B cell (primary cell): ENCODE data around the gene ARHGEF9. TPM values are rescaled to one million over a fixed set of nuclear protein-coding genes. Genes with fewer than 3 reads are reported as not detected.
A peak's percentile ranks its signal among the peaks of the same experiment; 100 is the strongest.

Experiments
- ATAC-seq: fragments of 200-7000 bp; cut with Tn5 transposase; one replicate; pipeline ENCODE4 v1.10.0; 2021; ENCODE audit warnings: low read depth, mild to moderate bottlenecking, moderate number of reproducible peaks, moderate library complexity
- CTCF ChIA-PET: fragments of 350-600 bp; sonication (Branson Sonifier 250); formaldehyde crosslinking; loops from one replicate; lab custom pipeline; 2021; ENCODE audit warnings: antibody characterized with exemption, inconsistent platforms; lab: Charles Lee
- POLR2A ChIA-PET: fragments of 350-600 bp; sonication (Branson Sonifier 250); formaldehyde crosslinking; loops from one replicate; lab custom pipeline; 2021; ENCODE audit warnings: antibody characterized with exemption; lab: Charles Lee
- DNase-seq: peaks from one replicate; pipeline ENCODE4 v3.0.0; 2013
- H2AFZ ChIP-seq: 2 replicates; pipeline ENCODE4 v1.6.1; 2012; ENCODE audit warnings: mild to moderate bottlenecking, low read depth, low read length; ENCODE audit not compliant: insufficient read depth, poor library complexity, severe bottlenecking
- H3K27ac ChIP-seq, 2 donors: 1 replicate in 1 of 2; 2 replicates in 1 of 2; pipeline ENCODE4 v1.5.1; 2012 to 2013; ENCODE audit warnings: low read length in 2 of 2, mild to moderate bottlenecking in 2 of 2, moderate library complexity in 1 of 2
- H3K27me3 ChIP-seq, 4 experiments: fragments of 200-600 bp in 1 of 4; sonication (generic) in 1 of 4; replicated peaks in 1 of 4; 1 replicate in 2 of 4; 2 replicates in 2 of 4; pipeline versions ENCODE4 v1.6.1 to v1.7.0; 2013 to 2016; ENCODE audit warnings: low read length in 3 of 4, mild to moderate bottlenecking in 2 of 4, mixed read lengths in 1 of 4, moderate library complexity in 1 of 4; ENCODE audit not compliant: insufficient read depth in 4 of 4, control insufficient read depth in 3 of 4; ENCODE audit errors: control extremely low read depth in 1 of 4
- H3K36me3 ChIP-seq, 2 experiments: replicated peaks in 1 of 2; 1 replicate in 1 of 2; 2 replicates in 1 of 2; pipeline versions ENCODE4 v1.6.1 to v1.7.1; 2013; ENCODE audit warnings: low read length in 1 of 2; ENCODE audit not compliant: insufficient read depth in 2 of 2, control insufficient read depth in 1 of 2; ENCODE audit errors: control extremely low read depth in 1 of 2, extremely low read depth in 1 of 2
- H3K4me1 ChIP-seq, 2 donors: fragments of 200-600 bp in 1 of 2; sonication (generic) in 1 of 2; 1 replicate in 1 of 2; 2 replicates in 1 of 2; pipeline versions ENCODE4 v1.5.1 to v1.6.1; 2013 to 2017; ENCODE audit warnings: low read length in 2 of 2; ENCODE audit not compliant: control insufficient read depth in 2 of 2, insufficient read depth in 2 of 2
- H3K4me2 ChIP-seq: replicated peaks from 2 replicates; pipeline ENCODE3; 2012; ENCODE audit warnings: mild to moderate bottlenecking, low read depth, low read length; ENCODE audit not compliant: poor library complexity, severe bottlenecking
- H3K4me3 ChIP-seq, 5 experiments: fragments of 200-600 bp in 1 of 5; sonication (generic) in 1 of 5; 1 replicate in 3 of 5; 2 replicates in 2 of 5; pipeline versions ENCODE4 v1.5.1 to v1.7.0; 2011 to 2016; ENCODE audit warnings: low read length in 4 of 5, mild to moderate bottlenecking in 4 of 5, low read depth in 2 of 5, control low read depth in 1 of 5, moderate library complexity in 1 of 5; ENCODE audit not compliant: insufficient read depth in 1 of 5; ENCODE audit errors: control extremely low read depth in 1 of 5, extremely low read depth in 1 of 5
- H3K79me2 ChIP-seq: fragments of 200-600 bp; sonication (generic); one replicate; pipeline ENCODE4 v1.6.0; 2016; ENCODE audit warnings: low read length; ENCODE audit not compliant: control insufficient read depth, insufficient read depth
- H3K9ac ChIP-seq: fragments of 200-600 bp; sonication (generic); 2 replicates; pipeline ENCODE4 v1.6.1; 2017; ENCODE audit warnings: mild to moderate bottlenecking, low read length, moderate library complexity
- H3K9me3 ChIP-seq, 3 donors: one replicate each; pipeline versions ENCODE4 v1.6.1 to v1.7.1; 2013; ENCODE audit warnings: low read length in 2 of 3; ENCODE audit not compliant: control insufficient read depth in 2 of 3, insufficient read depth in 1 of 3; ENCODE audit errors: control extremely low read depth in 1 of 3
- H4K20me1 ChIP-seq: 2 replicates; pipeline ENCODE4 v1.6.0; 2012; ENCODE audit warnings: mild to moderate bottlenecking, low read length; ENCODE audit not compliant: insufficient read depth, control insufficient read depth, poor library complexity, severe bottlenecking
- H3K27ac Mint-ChIP-seq: one replicate; pipeline ENCODE4 v1.8.0; 2021; ENCODE audit warnings: mixed read lengths
- H3K27me3 Mint-ChIP-seq: one replicate; pipeline ENCODE4 v1.8.0; 2021; ENCODE audit warnings: mixed read lengths
- H3K4me1 Mint-ChIP-seq: one replicate; pipeline ENCODE4 v1.8.0; 2021; ENCODE audit warnings: mixed read lengths
- H3K4me3 Mint-ChIP-seq: one replicate; pipeline ENCODE4 v1.8.0; 2021; ENCODE audit warnings: mixed read lengths
- H3K9me3 Mint-ChIP-seq: one replicate; pipeline ENCODE4 v1.8.0; 2022; ENCODE audit warnings: mixed read lengths; ENCODE audit not compliant: insufficient read depth
- CTCF ChIP-seq: fragments of 200-600 bp; IDR thresholded peaks from one replicate; pipeline ENCODE4 v1.8.0; 2022; ENCODE audit warnings: antibody characterized with exemption, mild to moderate bottlenecking
- EZH2 ChIP-seq: IDR thresholded peaks from 2 replicates; pipeline ENCODE4 v1.6.1; 2012; ENCODE audit warnings: borderline replicate concordance, low read depth, mild to moderate bottlenecking, moderate library complexity, low read length; ENCODE audit not compliant: insufficient read depth, poor library complexity, severe bottlenecking
- WGBS: methylation state at CpG from one replicate; pipeline ENCODE4 v1.1.5; 2013; ENCODE audit warnings: missing lambda C conversion rate; ENCODE audit not compliant: insufficient coverage; 5-methylcytosine and 5-hydroxymethylcytosine counted together
- intact Hi-C: fragments of 100-400 bp; cut with micrococcal nuclease; formaldehyde crosslinking; loops from one replicate; pipeline ENCODE4 v1.10.0; 2022
- polyA plus RNA-seq: library from polyadenylated mRNA; depleted of rRNA; stranded (reverse); fragments of >200 nt; gene quantifications from 2 replicates; pipeline ENCODE4 v1.2.3, GENCODE V29; 2012
- total RNA-seq, 2 donors: library from RNA; stranded (reverse); fragments of 120-200 nt in 1 of 2; gene quantifications; 1 replicate in 1 of 2; 2 replicates in 1 of 2; pipeline versions ENCODE4 v1.2.3 to v1.2.4, GENCODE V29; 2013 to 2022

ARHGEF9 gene
- total and polyA plus RNA-seq, 2 donors (not counting 1 experiment from before 2014, with no cell fraction given): 10.1 to 29.3 TPM

GRCh38 chrX:63702556-63702955 is 82.5 kb downstream of the ARHGEF9 start:
- Histone ChIP-seq H3K9ac (no peak overlapping the region), H3K9me3 (no peaks in the 10 kb centered on the region), H3K27me3 (no peaks in the 10 kb centered on the region), H4K20me1 (no peaks in the 10 kb centered on the region), H2AFZ (no peak overlapping the region), H3K4me2 (no peak overlapping the region), H3K4me1 (no peaks in the 10 kb centered on the region), H3K27ac (no peak overlapping the region), H3K36me3 (peaks cover 5 to 22% of the 10 kb centered on the region in 2 experiments), H3K4me3 (no peak overlapping the region), H3K79me2 (no peaks in the 10 kb centered on the region)
- Mint-ChIP-seq H3K9me3 (no peaks in the 10 kb centered on the region), H3K27ac (no peak overlapping the region), H3K4me1 (peaks cover 9% of the 10 kb centered on the region), H3K4me3 (no peak overlapping the region), H3K27me3 (no peaks in the 10 kb centered on the region)
- no peak for DNase-seq
- WGBS: no CpG with 5 or more reads among the region's 1 CpG
- intact Hi-C loops: no loop called here
- POLR2A ChIA-PET: no interaction called here
- no peak for ATAC-seq
- CTCF ChIA-PET: no interaction called here
- TF ChIP-seq CTCF: no peak
- TF ChIP-seq EZH2: no peak

GRCh38 chrX:63686878-63687714 is 97.9 kb downstream of the ARHGEF9 start:
- no CpG with 5 or more reads among the region's 1 CpG for WGBS
- Histone ChIP-seq H4K20me1 (no peaks in the 10 kb centered on the region), H3K4me3 (no peak overlapping the region), H3K9ac (no peak overlapping the region), H2AFZ (no peak overlapping the region), H3K27ac (no peak overlapping the region), H3K36me3 (no peaks in the 10 kb centered on the region), H3K4me2 (no peak overlapping the region), H3K4me1 (no peaks in the 10 kb centered on the region), H3K9me3 (no peaks in the 10 kb centered on the region), H3K79me2 (no peaks in the 10 kb centered on the region), H3K27me3 (no peaks in the 10 kb centered on the region)
- ATAC-seq: no peak
- Mint-ChIP-seq H3K9me3 (peaks cover 2% of the 10 kb centered on the region), H3K4me1 (no peaks in the 10 kb centered on the region), H3K27ac (no peak overlapping the region), H3K27me3 (no peaks in the 10 kb centered on the region), H3K4me3 (no peak overlapping the region)
- ChIA-PET POLR2A (no interaction called here), CTCF (interaction anchor here (0.8 to 1.7 kb wide), 6 partner anchors 10 to 437 kb away, joined by 3 to 6 read pairs (median 4); no protein-coding TSS in a partner anchor)
- peak; percentile 40 for TF ChIP-seq CTCF
- TF ChIP-seq EZH2: no peak
- intact Hi-C loops: no loop called here
- DNase-seq: peak; percentile 18
